NCI-H1092 (cell line): ENCODE measurements around the gene DHRS9.
"Not testable (repeated sequence)": the region's sequence is repeated elsewhere in the genome, so short reads cannot be mapped to it uniquely, and the experiment has no call there.

Experiments used
- DNase-seq: peaks from one replicate; lab custom pipeline; 2025; lab: John Stamatoyannopoulos, UW

DHRS9 gene

GRCh38 chr2:169095621-169096105 lies 26.3 kb downstream of the DHRS9 start:
- no peak for DNase-seq

- DNase-seq = no peak
Observed at GRCh38 chr2:169104848-169105247, 35.5 kb downstream of the DHRS9 start.

- DNase-seq = no peak
Observed at GRCh38 chr2:169105476-169105875, 36.1 kb downstream of the DHRS9 start.

GRCh38 chr2:169106134-169106533 lies 36.8 kb downstream of the DHRS9 start:
- DNase-seq = no peak

GRCh38 chr2:169106563-169107545 lies 37.5 kb downstream of the DHRS9 start:
- DNase-seq = no peak

GRCh38 chr2:169107645-169108044 lies 38.3 kb downstream of the DHRS9 start:
- no peak for DNase-seq

- no peak for DNase-seq
Observed at GRCh38 chr2:169108099-169108884, 38.9 kb downstream of the DHRS9 start.

DNA sequence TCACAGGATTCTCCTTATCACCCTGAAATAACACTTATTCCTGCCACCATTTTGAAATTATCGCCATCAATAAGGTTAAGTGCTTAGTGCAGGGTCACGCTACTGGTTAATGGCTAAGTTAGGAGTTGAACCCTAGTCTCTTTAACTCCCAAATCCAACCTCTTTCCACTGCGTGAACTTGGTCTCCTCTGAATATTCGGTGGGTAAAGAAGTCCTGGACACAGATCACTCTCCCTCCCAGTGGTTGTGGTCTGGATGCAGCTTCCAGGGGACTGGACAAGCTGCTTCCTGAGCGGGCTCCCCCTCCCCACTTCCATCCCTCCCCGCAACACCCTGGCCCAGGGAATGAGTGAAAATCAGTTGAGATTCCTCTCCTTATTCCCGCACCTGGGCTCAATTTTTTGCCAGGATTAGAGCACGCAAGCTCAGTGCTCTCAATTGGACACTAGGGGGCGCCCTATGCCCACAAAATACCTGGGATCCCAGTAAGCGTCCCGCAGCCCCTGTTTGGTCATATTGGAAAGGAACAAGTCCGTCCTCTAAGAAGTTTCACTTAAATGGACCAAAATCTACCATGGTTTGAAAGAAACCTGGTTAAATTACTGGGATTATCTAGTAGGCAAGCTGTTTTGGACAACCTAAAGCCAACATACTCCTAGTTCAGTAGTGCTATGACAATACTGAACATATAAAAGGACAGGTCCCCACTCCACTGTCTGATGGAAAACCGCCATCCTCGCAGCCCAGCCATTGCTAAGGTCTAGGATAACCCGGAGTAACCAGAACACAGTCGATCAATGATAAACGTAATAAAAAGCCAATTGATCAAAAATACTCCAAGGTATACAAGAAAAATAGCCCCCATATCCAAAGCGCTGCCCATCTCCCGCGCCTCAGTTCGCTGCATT lies 40.4 kb downstream of the DHRS9 start:
- peak; percentile 32 for DNase-seq

GRCh38 chr2:169110419-169110818 lies 41.1 kb downstream of the DHRS9 start:
- DNase-seq = no peak

- DNase-seq = no peak
Observed at GRCh38 chr2:169110916-169111315, 41.6 kb downstream of the DHRS9 start.

DNA sequence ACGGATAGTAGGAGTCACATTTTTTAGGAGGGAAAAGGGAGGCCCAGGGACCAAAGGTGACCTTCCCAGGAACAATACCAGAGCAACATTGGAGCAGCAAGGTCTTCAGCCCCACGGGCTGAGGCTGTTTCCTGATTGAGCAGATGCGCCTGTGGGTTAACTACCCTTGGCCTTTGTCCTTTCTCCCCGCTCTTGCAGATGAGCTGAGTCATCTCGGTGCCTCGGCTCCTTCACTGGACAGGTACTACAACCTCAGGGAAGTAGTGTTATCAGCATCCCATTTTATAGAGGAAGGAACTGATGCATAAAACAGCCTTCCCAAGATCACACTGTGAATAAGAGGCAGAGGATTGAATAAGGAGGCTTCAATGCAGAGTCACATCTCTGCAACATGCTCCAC lies 43.5 kb downstream of the DHRS9 start:
- no peak for DNase-seq

- DNase-seq = no peak
Observed at GRCh38 chr2:169114056-169114455, 44.7 kb downstream of the DHRS9 start.

GRCh38 chr2:169116327-169116726 lies 47.0 kb downstream of the DHRS9 start:
- no peak for DNase-seq

DNA sequence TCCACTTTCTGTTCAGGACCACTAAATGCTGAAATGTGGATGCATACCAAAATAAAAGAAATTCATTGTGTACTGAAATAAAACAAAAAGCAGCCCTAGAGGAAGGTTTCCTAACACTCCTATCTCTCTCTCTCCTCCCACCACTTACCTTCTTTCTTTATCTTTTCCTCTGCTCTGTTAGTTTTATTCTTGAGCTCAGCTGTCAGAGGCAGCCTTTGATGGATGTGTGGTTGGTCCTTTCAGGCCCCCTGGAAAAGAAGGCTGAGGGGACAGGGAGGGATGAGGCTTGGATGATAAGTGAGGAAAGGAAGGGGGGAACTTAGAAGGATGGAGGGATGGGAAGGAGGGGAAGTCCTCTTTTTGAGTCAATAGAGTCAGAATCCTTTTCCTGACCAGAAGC lies 47.6 kb downstream of the DHRS9 start:
- no peak for DNase-seq

GRCh38 chr2:169118060-169118459 lies 48.7 kb downstream of the DHRS9 start:
- no peak for DNase-seq

- no peak for DNase-seq
Observed at GRCh38 chr2:169119123-169119760, 49.9 kb downstream of the DHRS9 start.

DNA sequence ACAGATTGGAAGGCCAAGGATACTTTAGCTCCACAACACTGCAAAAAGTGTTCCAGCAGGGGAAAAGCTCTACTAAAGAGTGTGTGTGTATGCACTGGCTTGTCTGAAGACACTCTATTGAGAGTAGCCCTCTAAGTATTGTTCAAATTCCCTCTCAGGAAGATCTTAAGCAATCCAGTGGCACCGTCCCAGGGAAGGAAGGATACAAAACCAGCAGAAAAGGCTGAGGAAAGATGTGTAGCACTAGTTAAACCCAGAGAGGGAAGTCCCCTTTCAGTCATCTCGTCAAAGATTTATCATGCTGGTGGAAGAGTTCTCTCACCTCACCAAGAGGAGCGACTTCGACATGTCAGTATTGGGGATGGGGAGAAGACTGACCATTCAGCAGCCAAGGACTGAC lies 50.5 kb downstream of the DHRS9 start:
- DNase-seq = no peak

DNA sequence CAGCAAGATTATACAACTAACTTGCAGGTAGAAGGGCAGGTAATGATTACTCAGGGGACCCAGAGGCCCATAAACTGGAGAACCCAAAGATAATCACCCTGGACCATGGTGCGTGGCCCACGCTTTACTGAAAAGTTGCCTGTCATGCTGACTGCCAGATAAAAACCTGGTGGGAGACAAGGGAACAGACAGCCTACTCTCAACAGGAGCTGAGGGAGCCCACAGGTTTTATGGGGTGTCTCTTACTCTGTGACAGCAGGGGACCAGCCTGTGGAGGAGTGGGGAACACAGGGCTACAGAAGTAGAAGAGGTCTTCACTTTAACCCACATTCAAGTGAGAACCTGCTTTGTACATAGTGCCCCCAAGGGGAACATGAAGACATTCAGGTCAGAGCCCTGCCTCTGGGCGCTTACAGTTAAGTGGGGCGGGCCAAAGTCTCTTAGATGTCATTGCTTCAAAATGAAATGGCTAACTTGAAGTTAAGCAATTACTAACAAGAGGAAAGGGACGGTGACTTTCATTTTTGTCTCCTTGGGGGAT lies 60.4 kb downstream of the DHRS9 start:
- DNase-seq = no peak

GRCh38 chr2:169131587-169132512 lies 62.5 kb downstream of the DHRS9 start:
- peak; percentile 4 for DNase-seq

- not testable (repeated sequence) for DNase-seq
Observed at GRCh38 chr2:169134272-169134671, 64.9 kb downstream of the DHRS9 start.
